GM18909 (cell line): Measurements from ENCODE around the gene LDLRAD4.

Experiments used
- ATAC-seq: cut with Tn5 transposase; IDR thresholded peaks from one replicate; pipeline ENCODE4 v1.9.1; 2021; ENCODE audit warnings: mild to moderate bottlenecking; ENCODE audit not compliant: unreplicated experiment, poor library complexity

Gene LDLRAD4

DNA sequence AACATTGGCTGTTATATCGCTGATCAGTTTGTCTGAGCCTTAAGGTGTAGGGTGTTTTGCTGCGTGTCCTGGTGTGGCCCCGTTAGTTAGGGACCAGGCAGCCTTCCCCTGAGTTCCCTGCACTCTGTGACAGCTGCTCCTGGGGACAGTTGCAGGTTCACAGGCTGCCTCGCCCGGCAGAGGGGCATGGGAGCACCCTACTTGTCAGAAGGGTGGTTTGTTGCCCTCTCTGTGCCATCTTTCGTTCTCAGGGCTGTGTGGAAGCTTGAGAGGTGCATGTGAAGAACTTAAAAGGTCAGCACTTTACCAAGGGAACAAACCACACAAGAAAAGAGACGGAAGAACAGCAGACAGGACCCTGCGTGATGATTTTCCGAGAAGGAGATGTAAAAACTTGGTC lies 159.6 kb downstream of the LDLRAD4 start:
- no peak for ATAC-seq

DNA sequence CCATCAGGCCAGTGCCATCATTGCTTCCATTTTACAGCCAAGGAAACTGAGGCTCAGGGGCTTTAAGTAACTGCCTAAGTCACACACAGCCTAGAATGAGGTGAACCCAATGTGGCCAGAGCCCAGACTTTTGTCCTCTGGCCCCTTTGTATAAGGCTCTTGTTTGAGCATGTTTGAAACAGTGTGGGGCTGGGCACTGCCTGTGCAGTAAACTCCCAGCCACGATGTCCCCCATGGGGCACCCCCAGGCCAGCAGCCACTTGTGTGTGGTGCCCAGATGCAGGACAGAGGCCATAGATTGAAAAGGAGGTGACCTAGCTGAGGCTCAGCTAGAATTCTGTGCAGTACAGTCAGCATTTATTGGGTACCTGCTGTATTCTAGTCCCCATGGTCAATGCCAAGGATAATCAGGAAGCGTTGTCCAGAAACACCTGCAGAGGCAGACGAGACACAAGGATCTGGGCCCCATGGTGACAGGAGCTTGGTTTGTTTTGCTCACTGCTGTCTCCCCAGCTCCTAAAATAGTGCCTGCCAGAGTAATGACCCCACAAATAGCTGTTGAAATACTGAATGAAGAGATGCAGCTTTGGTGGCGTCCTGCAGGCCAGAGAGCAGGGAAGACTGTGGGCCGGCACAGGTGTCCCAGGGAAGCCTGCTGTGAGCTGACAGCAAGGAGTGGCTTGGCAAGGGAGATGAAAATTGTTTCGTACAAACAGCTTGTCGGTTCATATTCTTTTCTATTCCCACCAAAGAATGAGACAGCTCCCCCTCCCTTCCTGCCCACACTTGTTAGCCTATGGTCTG lies 160.7 kb downstream of the LDLRAD4 start:
- ATAC-seq = no peak

DNA sequence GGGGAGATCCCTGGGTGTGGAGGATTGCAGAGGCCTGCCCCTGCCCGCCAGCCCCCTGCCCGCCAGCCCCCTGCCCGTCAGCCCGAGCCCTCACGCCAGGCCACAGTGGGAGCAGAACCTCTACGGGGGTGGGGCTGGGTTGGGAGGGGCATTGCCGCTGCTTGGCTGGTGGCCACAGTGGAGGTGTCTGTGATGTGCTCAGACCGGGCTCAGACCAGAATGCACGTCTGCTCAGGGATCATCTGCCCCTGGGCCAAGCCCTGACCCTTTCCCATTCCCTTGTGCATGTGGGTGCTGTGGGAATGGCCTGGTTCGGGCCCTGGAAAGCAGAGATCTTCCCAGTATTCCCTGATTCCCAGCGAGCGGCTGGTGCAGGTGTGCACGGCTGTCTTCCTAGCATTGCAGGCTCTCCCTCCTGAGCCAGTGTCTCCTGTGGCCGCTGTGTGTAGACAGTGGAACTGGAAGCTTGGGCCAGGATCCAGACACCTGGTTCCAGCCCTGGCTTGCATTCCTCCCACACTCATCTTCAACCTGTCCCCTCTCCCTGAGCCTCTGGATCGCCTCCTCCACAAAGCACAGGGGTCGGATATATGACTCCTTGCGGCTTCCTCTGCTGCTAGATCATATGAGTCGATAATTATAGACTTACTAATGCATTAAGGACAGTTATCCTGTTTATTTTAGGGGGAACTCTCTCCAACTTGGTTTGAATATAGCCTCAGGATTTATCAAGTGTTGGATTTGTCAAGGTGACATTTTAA lies 161.6 kb downstream of the LDLRAD4 start:
- ATAC-seq = no peak

DNA sequence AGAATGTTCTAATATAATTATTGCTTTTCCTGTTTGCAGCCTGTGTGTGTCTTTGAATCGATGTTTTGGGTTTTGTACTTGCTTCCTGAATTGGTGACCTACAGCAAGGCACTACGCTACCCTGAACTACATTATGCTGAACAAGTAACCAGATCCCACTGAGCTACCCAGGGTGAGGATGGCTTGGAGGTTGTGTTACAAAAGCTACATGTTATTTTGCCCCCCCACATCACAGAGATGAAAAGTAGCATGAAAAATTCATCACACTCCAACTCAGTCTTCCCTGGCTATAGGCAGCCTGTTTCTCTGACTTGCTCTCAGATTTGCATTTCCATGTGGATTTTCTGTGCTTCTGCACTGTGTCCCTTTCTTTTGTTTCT lies 162.1 kb downstream of the LDLRAD4 start:
- no peak for ATAC-seq

DNA sequence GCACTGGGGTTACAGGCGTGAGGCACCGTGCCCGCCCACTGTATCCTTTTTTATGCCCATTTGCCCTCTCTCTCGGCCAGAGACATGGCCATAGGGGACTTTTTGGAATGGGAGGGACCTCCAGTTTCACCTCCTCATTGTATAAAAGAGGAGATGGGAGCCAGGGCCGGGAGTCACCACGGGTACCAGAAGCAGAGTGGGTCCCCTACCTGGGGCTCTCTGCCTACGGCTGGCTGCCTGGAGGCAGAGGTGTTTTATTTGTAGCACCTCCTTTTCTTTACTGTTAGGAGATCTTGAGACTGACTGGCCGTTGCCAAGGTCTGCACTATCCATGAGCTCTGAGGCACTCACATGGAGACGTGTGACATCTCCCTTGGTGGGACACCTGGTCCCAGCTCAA lies 162.8 kb downstream of the LDLRAD4 start:
- ATAC-seq = no peak

DNA sequence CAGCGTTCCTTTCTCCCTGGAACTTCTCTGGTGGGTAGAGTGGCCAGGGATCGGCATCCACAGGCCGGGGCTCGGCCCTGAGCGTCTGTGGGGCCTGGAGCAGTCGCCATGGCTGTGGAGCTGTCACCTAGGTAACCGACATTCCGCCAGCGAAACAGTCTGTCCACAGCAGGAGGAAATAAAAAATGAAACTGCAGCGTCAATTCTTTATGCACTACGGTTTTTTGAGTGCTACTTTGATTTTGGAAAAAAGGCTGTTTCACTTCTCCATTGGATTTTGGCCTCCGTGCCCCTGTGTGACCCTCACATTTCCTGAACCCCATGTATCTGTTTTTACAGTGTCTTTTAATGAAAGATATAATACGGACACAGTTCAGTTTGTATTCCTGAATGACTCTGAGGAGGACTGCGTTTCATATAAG lies 163.4 kb downstream of the LDLRAD4 start:
- ATAC-seq = peak; percentile 50

DNA sequence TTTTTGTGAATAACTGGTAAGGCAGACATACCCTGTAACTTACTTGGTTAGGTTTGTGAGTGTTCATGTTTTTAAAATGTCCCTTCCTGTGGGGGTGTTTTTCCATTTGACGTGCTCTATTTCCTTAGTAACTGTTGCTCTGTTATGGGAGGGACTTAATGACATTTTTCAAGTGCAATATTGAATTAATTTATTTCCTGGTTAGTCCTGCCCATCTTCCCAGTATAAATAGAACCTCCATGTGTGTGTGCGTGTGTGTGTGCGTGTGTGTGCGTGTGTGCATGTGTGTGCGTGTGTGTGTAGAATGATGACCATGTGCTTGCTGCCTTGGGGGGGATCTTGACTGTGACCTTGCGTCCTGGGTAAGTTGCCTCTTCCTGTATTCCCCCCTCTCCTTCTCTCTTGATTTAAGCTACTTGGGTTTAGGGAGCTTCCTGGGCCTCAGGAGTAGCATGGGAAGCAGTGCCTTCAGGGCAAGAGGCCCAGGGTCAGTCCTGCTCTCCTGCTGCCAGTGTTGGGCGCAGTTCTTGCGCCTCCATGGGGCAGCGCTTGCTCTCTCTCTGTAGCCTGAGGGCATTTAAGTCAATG lies 163.9 kb downstream of the LDLRAD4 start:
- peak; percentile 37 for ATAC-seq

DNA sequence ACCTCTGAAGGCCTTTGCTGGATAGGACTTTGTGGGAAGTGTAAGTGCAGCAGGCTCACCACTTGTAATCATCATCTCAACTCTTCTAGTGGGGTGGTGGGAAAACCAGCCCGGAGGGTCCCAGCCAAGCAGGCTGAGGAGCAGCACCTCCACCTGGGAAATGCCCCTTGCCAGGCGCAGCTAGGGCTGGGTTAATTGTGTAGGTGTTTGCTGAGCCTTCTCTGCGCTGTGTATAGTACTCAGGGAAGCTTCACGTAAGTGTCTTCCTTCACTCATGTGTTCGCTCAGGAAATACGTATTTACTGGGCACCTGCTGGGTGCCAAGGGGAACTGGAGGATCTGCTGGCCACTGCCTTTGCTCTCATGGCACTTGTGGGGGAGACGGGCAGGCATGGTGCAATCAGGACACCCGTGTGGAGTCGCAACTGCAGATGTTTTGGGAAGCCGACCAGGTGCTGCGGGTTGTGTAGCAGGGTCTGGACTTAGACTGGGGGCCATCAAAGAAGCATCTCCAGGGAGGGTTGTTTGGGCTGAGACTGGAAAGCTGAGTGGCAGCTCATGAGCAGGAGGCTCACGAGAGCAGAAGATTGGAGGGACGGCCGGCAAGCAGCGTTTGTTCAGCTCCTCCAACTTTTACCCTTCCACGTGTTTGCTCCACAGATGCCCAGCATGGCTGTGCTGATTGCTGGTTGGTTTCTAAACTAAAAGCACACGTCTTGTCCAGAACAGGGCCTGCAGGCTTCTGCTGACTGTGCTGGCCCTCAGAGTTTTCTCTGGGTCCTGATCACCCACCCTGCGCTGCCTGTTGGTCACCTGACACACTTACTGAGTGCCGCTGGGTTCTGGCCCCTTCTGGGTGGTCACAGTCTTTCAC lies 164.6 kb downstream of the LDLRAD4 start:
- ATAC-seq = no peak

DNA sequence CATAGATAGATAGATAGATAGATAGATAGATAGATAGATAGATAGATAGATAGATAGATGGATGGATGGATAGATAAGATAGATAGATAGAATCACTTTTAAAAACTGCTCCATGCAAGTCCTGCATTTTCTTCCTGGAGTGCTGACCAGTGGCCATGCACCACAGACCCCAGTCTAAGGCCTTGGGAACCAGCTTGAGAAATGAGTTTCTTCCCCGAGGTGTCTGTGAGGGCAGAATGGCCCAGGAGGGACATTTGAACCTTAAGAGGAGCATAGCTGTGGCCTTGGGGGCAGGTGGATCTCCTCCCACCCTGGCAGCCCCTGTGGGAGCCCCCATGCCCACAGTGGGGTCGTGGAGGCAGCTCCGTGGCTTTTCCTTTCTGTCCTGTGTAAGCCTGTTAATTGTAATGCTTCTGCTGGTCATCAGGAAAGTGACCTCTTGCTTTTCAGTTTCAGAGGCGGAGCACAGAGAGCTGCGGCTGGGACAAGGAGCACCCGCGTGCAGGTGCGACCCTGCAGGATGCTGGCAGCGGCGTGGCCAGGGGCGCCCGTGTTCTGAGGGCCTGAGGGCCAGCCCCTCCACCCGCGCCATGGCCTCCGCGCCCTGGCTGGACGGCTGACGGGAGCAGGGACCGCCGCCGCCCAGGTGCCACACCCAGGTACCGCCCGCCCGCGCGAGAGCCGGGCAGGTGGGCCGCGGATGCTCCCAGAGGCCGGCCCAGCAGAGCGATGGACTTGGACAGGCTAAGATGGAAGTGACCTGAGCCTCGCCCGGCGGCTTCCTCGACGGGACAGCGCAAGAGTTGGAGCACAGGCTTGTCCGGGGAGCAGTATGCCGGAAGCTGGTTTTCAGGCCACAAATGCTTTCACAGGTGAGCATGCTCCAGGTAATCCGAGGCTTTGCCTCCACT lies 168.6 kb downstream of the LDLRAD4 start:
- no peak for ATAC-seq

DNA sequence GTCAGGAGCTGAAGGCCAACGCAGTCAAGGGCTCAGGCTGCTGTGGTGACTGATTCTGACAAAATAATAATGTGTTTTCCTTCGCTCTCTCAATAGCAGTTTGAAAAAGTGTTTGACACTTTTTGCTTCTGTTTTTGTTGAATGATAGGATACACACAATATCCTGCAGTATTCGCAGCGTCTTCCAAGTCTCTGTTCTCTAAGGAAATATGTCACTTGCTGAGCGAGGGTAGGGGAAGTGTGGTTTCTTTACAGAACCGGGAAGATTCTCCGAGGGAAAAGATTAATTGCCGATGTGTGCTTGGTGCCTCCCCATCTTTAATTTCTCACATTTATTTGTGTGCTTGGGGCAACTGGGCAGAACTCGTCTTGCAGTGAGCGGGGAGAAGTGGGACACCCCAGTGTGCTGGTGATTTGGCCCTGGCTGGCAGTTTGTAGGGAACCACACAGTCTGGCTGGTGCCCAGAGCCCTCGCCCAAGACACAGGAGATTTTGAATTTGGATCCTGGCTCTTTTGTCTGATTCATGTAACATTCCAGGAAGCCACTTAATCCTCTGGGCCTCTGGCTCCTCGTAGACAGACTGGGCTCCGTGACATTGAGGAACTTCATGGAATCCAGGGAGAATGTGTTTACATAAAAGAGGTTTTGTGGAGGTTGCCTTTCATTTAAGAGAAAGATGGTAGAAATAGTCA lies 169.4 kb downstream of the LDLRAD4 start:
- no peak for ATAC-seq

DNA sequence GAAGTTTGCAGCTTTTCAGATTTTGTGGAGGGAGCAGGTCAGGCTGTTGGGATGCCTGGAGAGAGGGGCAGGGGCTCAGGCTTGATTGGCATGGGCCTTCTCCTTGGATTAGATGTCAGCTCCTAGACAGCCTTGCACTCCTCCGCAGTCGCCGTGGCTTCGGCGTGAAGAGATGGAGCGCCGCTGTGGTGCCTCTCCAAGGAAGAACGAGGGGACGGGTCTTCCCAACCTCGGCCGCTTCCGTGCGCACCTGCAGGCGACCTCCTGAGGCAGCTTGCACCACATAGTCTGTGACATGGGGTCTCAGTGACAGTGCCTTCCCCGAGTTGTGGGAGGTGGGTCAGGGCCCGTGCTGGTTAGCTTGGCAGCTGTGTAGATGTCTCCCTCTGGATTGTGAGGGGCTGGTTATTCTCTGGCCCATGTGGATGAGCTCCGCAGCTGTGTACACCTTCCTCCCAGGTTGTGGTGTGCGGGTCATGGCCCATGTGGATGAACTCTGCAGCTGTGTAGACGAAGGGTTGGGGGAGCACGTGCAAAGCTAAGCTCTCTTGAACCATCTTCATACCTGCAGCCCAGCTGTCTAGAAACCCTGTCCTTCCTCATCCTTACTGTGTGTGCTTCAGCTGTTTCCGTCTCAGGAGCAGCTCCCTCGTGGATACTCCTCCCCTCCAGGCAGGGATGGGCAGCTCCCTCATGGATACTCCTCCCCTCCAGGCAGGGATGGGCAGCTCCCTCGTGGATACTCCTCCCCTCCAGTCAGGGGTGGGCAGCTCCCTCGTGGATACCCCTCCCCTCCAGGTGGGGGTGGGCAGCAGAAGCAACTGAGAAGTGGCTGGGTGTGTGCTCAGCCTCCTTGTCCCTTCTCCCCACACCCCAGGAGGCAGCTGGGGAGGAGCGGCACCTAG lies 170.3 kb downstream of the LDLRAD4 start:
- no peak for ATAC-seq

DNA sequence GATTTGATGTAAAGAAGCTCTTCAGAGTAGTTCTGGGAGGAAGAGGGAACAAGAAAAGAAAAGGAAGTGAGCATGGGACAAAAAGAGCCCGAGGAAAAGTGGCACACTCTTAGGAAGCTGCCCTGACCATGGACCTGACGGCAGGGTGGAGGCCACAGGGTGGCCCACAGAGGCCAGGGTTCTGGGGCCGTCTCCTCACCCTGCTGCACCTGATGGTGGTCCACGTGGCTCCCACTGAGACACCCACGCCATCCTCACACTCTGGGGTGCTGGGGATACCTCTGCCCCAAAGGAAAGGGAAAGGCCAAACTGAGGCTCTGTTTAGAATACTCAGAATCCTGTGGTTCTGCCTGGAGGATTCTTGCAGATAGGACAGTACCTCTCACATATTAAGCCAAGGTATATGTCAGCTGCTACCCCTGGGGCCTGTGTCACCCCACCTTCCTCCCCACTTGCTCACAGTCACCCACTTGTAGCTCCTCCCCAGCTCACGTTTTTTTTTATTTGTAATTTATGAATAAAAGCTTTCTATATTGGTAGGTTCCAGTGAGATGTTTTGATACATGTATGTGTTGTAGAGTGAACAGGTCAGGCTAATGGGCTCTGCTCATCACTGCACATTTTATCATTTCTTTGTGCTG lies 171.1 kb downstream of the LDLRAD4 start:
- ATAC-seq = no peak

DNA sequence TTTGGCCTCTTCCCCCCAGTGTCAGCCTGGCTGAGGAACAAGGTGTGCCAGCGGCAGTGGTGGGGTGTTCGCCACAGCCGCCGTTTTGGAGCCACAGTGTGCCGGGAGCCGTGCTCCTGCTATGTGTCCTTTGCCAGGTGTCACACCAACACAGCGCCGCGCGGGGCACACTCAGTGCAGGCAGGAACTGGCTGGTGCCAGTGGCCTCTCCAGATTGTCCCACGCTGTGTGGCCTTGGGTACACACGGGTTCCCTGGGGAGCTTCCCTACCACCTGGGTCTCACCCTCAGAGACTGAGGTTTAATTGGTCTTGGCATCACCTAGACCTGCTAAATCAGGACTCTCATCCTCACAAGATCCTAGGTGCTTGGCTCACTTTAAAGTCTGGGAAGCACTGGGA lies 171.6 kb downstream of the LDLRAD4 start:
- ATAC-seq = no peak

DNA sequence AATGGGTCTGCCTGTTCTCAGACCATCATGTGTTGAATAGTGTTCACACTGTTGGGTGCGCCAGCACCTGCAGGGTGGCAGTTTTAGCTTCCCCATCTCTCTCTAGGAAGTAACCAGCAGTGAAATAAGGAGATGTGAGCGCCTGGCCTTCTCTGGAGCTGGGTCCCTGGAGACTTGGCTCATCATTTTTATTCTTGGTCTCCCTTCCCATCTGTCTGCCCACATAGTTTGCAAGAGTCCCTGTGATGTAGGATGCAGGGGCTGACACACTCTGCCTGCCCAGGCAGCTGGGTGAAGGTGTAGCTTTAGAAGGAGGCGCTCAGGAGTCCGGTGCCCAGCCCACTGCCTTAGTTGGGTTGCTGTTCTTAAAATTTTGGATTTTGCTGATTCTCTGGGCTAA lies 172.2 kb downstream of the LDLRAD4 start:
- no peak for ATAC-seq

DNA sequence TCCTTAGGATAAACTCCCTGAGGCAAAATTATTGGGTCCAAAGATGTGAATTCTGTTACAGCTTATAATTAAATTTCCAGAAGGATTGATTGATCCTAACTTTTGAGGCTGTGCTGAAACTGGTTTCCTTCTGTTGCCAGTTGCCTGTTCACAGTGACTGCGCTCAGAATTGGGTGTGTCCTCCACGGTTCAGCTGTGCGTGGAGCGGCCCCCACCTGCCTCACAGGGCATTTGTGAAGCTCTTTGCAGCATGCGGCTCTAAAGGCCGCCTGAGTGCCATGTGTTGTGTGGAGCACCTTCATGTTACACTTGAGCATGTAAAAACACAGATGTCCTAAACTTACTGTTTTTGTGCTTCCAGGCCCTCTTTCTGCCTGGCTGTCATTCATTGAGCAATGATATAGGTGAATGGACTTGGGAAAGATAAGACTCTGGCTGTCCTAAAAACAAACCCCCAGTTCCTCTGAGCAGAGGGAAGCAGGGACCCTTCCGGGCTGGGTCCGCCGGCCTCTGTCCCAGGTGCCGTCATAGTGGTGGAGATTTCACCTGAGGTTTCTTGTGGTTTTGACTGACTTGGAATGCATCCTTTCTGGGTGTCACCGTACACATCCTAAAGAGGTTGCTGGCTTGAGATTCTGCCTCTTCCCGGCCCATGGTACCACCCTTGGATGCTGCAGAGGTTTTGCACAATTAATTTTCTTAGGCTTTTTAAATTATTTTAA lies 173.6 kb downstream of the LDLRAD4 start:
- ATAC-seq = no peak

DNA sequence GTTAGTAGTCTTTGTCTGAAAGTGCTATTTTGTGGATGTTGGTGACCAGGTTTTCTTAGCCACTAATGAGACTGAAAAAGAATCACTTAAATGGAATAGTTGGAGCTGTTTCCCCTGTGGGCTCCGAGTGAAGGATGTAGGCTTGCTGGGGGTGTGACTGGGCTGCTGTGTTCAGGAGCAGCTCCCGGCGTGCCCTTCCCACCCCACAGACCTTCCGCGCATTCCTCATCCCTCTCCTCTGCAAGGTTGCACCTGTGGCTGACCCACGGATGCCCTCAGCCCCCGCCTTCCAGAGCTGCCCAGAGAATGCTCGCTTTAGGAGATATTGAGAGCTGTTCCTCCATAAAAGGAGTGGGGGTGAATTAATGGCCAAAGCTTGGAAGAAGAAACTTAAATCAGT lies 174.3 kb downstream of the LDLRAD4 start:
- ATAC-seq = no peak

DNA sequence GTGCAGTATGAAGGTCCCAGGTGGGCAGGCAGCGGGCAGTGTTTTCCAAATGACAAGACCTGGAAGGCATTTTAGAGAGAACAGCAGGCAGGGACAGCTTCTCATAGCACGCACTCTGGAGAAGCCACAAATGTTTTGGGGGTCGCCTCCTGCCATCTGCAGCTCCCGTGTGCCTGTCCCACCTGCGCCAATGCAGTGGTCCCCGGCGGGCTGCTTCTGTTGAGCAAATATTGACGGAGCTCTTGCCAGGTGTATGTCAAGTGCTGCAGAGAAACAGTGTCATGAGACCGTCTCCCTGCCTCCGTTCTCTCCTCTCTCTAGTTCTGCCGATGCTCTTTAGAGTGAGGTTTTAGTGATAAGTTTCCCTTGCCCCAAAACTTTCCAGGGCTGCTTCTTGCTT lies 174.8 kb downstream of the LDLRAD4 start:
- ATAC-seq = no peak
